NCI-H82 (cell line): ENCODE data around the gene CYTH1.

Experiments
- DNase-seq: peaks from one replicate; lab custom pipeline; 2025; lab: John Stamatoyannopoulos, UW

CYTH1 gene

GRCh38 chr17:78734793-78735641 is 47.1 kb downstream of the CYTH1 start:
- peak; percentile 40 for DNase-seq

- peak; percentile 21 for DNase-seq
Observed at GRCh38 chr17:78732354-78732753, 49.7 kb downstream of the CYTH1 start.

- DNase-seq, result no peak
Observed at GRCh38 chr17:78731904-78732303, 50.2 kb downstream of the CYTH1 start.

GRCh38 chr17:78729641-78730040 is 52.4 kb downstream of the CYTH1 start:
- DNase-seq, result no peak

GRCh38 chr17:78728495-78728894 is 53.6 kb downstream of the CYTH1 start:
- DNase-seq, result no peak

GRCh38 chr17:78727476-78728229 is 54.4 kb downstream of the CYTH1 start:
- DNase-seq, result no peak

GRCh38 chr17:78727057-78727456 is 55.0 kb downstream of the CYTH1 start:
- no peak for DNase-seq

- DNase-seq, result no peak
Observed at GRCh38 chr17:78726513-78726912, 55.6 kb downstream of the CYTH1 start.

- no peak for DNase-seq
Observed at GRCh38 chr17:78725448-78726021, 56.5 kb downstream of the CYTH1 start.

GRCh38 chr17:78724999-78725398 is 57.1 kb downstream of the CYTH1 start:
- no peak for DNase-seq

GRCh38 chr17:78724544-78724943 is 57.5 kb downstream of the CYTH1 start:
- no peak for DNase-seq

GRCh38 chr17:78723957-78724356 is 58.1 kb downstream of the CYTH1 start:
- no peak for DNase-seq

- peak; percentile 73 for DNase-seq
Observed at GRCh38 chr17:78723001-78723796, 58.9 kb downstream of the CYTH1 start.

- DNase-seq, result peak; percentile 32
Observed at GRCh38 chr17:78722246-78722761, 59.8 kb downstream of the CYTH1 start.

- DNase-seq, result no peak
Observed at GRCh38 chr17:78719630-78720298, 62.3 kb downstream of the CYTH1 start.

GRCh38 chr17:78718575-78719208 is 63.4 kb downstream of the CYTH1 start:
- DNase-seq, result no peak

- peak; percentile 65 for DNase-seq
Observed at GRCh38 chr17:78717431-78717980, 64.6 kb downstream of the CYTH1 start.

GRCh38 chr17:78716814-78717393 is 65.2 kb downstream of the CYTH1 start:
- DNase-seq, result peak; percentile 85

GRCh38 chr17:78716292-78716691 is 65.8 kb downstream of the CYTH1 start:
- DNase-seq, result no peak

- no peak for DNase-seq
Observed at GRCh38 chr17:78715876-78716275, 66.2 kb downstream of the CYTH1 start.
